ENCODE measurements around the gene SIGLEC10. TPM values are rescaled to one million over a fixed set of nuclear protein-coding genes. Genes with fewer than 3 reads are reported as not detected.

Gene SIGLEC10
- total and polyA plus RNA-seq, 2 of the 4 experiments (the other 2 are of a cell fraction), result not detected

DNA sequence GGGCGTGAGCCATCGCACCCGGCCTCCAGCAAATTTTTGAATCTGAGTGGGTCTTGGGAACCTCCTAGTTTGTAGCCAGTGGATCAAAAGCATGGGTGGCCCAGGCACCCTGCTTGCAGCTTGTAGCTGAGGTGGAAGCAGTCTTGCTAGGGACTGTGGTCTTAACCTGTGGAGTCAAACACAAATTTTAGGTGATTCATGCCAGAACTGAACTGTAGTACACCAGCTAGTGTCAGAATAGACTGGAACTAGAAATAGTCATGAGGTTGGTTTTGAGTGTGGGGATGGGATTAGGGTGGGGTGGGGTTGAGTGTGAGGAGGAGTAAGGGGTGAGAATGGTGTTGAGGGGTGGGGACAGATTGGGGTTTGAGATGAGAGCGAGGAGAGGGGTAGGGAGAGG lies 35.4 kb downstream of the SIGLEC10 start:
- no peak overlapping the region for H3K4ac ChIP-seq (ENCODE audit: low read depth, low read length)
- no peak overlapping the region for H2BK15ac ChIP-seq (ENCODE audit: low read depth, low read length)
- H2AK5ac ChIP-seq (ENCODE audit: low read depth, low read length), result no peak overlapping the region
- TF ChIP-seq, protein P1, sequence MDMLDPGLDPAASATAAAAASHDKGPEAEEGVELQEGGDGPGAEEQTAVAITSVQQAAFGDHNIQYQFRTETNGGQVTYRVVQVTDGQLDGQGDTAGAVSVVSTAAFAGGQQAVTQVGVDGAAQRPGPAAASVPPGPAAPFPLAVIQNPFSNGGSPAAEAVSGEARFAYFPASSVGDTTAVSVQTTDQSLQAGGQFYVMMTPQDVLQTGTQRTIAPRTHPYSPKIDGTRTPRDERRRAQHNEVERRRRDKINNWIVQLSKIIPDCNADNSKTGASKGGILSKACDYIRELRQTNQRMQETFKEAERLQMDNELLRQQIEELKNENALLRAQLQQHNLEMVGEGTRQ (IDR thresholded peaks at IDR 0.05; ENCODE audit: low read depth, low read length), result no peak
- TF ChIP-seq SMC3 (IDR thresholded peaks at IDR 0.05; ENCODE audit: low read depth, low read length) (no peak), RAD21 (IDR thresholded peaks at IDR 0.05; ENCODE audit: low read length) (no peak), MAZ (IDR thresholded peaks at IDR 0.05; ENCODE audit: borderline replicate concordance, low read depth, low read length) (no peak), CHD1 (IDR thresholded peaks at IDR 0.05; ENCODE audit: low read depth, low read length) (no peak), NFE2L2 (IDR thresholded peaks at IDR 0.05; ENCODE audit: low read depth, low read length) (no peak), MXI1 (IDR thresholded peaks at IDR 0.05; ENCODE audit: borderline replicate concordance, low read depth, low read length) (no peak), POLR2A (IDR thresholded peaks at IDR 0.05; ENCODE audit: low read depth, low read length) (no peak), MAFK (IDR thresholded peaks at IDR 0.05; ENCODE audit: low read depth, low read length) (no peak), FOS (IDR thresholded peaks at IDR 0.05; ENCODE audit: low read depth, low read length) (no peak), RCOR1 (IDR thresholded peaks at IDR 0.05; ENCODE audit: insufficient replicate concordance, low read length) (no peak), CEBPB (IDR thresholded peaks at IDR 0.05; ENCODE audit: low read depth, low read length) (no peak)
- TF ChIP-seq, protein P2, sequence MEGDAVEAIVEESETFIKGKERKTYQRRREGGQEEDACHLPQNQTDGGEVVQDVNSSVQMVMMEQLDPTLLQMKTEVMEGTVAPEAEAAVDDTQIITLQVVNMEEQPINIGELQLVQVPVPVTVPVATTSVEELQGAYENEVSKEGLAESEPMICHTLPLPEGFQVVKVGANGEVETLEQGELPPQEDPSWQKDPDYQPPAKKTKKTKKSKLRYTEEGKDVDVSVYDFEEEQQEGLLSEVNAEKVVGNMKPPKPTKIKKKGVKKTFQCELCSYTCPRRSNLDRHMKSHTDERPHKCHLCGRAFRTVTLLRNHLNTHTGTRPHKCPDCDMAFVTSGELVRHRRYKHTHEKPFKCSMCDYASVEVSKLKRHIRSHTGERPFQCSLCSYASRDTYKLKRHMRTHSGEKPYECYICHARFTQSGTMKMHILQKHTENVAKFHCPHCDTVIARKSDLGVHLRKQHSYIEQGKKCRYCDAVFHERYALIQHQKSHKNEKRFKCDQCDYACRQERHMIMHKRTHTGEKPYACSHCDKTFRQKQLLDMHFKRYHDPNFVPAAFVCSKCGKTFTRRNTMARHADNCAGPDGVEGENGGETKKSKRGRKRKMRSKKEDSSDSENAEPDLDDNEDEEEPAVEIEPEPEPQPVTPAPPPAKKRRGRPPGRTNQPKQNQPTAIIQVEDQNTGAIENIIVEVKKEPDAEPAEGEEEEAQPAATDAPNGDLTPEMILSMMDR (conservative IDR thresholded peaks at IDR 0.05; ENCODE audit: low read depth, low read length), result no peak
- no peaks in the 10 kb centered on the region for H3K9me1 ChIP-seq (ENCODE audit: insufficient read depth, low read length)
- H3K4me3 ChIP-seq (ENCODE audit: insufficient read depth, low read depth, low read length), result no peak overlapping the region
- no peak overlapping the region for H2BK120ac ChIP-seq (ENCODE audit: low read depth, low read length)
- in situ Hi-C loops (cut with MboI; ENCODE audit: low sequenced_read_pairs) (no loop called here), intact Hi-C loops (cut with micrococcal nuclease) (no loop called here), dilution Hi-C loops (cut with HindIII; ENCODE audit: low sequenced_read_pairs, unreplicated experiment) (no loop called here)
- no peak overlapping the region for H2BK5ac ChIP-seq (ENCODE audit: low read depth, low read length, poor library complexity, severe bottlenecking)
- no peak overlapping the region for H3K18ac ChIP-seq (ENCODE audit: low read depth, low read length)
- H3K79me1 ChIP-seq (ENCODE audit: low read depth in 1 of 2, low read length in 2 of 2), result no peaks in the 10 kb centered on the region
- no peak overlapping the region for H3K27ac ChIP-seq (ENCODE audit: insufficient read depth, low read length)
- no TSS peak for BruUV-seq (replicated peaks)
- CTCF ChIA-PET, result no interaction called here
- H3K56ac ChIP-seq (ENCODE audit: extremely low read depth, insufficient read depth, low read length), result no peak overlapping the region
- no peak for DNase-seq
- peaks cover 2% of the 10 kb centered on the region; the same call in 1 of the 2 replicates for H3K27me3 ChIP-seq (ENCODE audit: control insufficient read depth, insufficient read depth, low read length)
- no peaks in the 10 kb centered on the region for H4K20me1 ChIP-seq (ENCODE audit: insufficient read depth, low read length)
- no peak overlapping the region for H3K23ac ChIP-seq (ENCODE audit: low read depth, low read length)
- no peak overlapping the region for H4K5ac ChIP-seq (ENCODE audit: low read depth, low read length)
- 50 to 100% methylated on average over 1 of the region's 4 CpGs for WGBS, 2 experiments (ENCODE audit: extremely low coverage in 2 of 2, insufficient read length in 1 of 2)
- H2AK9ac ChIP-seq (replicated peaks; ENCODE audit: low read depth, low read length, poor library complexity), result no peak overlapping the region
- ATAC-seq (ENCODE audit: low read depth), result no peak
- no peak overlapping the region for H2BK20ac ChIP-seq (ENCODE audit: low read depth, low read length)
- no peaks in the 10 kb centered on the region for H3K9me3 ChIP-seq (ENCODE audit: control insufficient read depth, insufficient read depth, low read length)
- no peaks in the 10 kb centered on the region for H3K4me1 ChIP-seq (ENCODE audit: control insufficient read depth, insufficient read depth, low read length)
- POLR2A ChIA-PET (ENCODE audit: unreplicated experiment), result no interaction called here
- no peak overlapping the region for H3K9ac ChIP-seq (ENCODE audit: low read depth, low read length)
- H3K14ac ChIP-seq (replicated peaks; ENCODE audit: low read depth, low read length), result no peak overlapping the region
- H2AFZ ChIP-seq (replicated peaks; ENCODE audit: low read length, poor library complexity), result no peak overlapping the region
- no peaks in the 10 kb centered on the region for H3K36me3 ChIP-seq (ENCODE audit: control insufficient read depth, insufficient read depth, low read length)
- no peak overlapping the region for H3K4me2 ChIP-seq (ENCODE audit: low read depth, low read length)
- no peak overlapping the region for H4K91ac ChIP-seq (ENCODE audit: insufficient read depth, low read depth, low read length)
- no peak overlapping the region for H4K8ac ChIP-seq (ENCODE audit: low read depth in 2 of 2, low read length in 2 of 2)

Data from IMR-90 (cell line).